Mucosa of descending colon (tissue), 3 donors: Measurements from ENCODE around the gene MAML3. TPM values are rescaled to one million over a fixed set of nuclear protein-coding genes. Genes with fewer than 3 reads are reported as not detected.

ENCODE experiments used
- ATAC-seq: fragments of 200-7000 bp; cut with Tn5 transposase; one replicate; pipeline ENCODE4 v1.9.1; 2020; ENCODE audit warnings: mild to moderate bottlenecking, moderate library complexity
- DNase-seq, 3 donors: peaks; one replicate each; pipeline ENCODE4 v3.0.0-alpha.2; 2020
- H3K36me3 ChIP-seq: fragments of 200-600 bp; one replicate; pipeline ENCODE4 v1.8.0; 2021; ENCODE audit warnings: low read depth, mild to moderate bottlenecking
- H3K4me1 ChIP-seq: fragments of 200-600 bp; one replicate; pipeline ENCODE4 v1.8.0; 2021; ENCODE audit warnings: low read depth, mild to moderate bottlenecking
- H3K4me3 ChIP-seq: fragments of 200-600 bp; one replicate; pipeline ENCODE4 v1.8.0; 2021; ENCODE audit warnings: mild to moderate bottlenecking
- H3K9me3 ChIP-seq: fragments of 200-600 bp; one replicate; pipeline ENCODE4 v1.8.0; 2021; ENCODE audit warnings: mild to moderate bottlenecking
- intact Hi-C, 2 donors: fragments of 100-400 bp; cut with DNase I in 1 of 2; cut with micrococcal nuclease in 1 of 2; formaldehyde crosslinking; loops; one replicate each; pipeline versions ENCODE4 v1.11.0 to v1.11.1; 2022; cut with DNase I, micrococcal nuclease
- total RNA-seq, 3 donors: library from RNA; stranded (reverse); fragmentation: NEBNext Ultra II Directional in 2 of 3; extraction: Animal tissue kit (Norgen Biotek cat#: 25700) in 2 of 3; gene quantifications; one replicate each; pipeline versions ENCODE4 v1.2.1 to v1.2.4, GENCODE V29; 2021 to 2023
- TF ChIP-seq, protein P1 (sequence below): fragments of 200-600 bp; IDR thresholded peaks from one replicate; pipeline ENCODE4 v1.8.0; 2022; ENCODE audit warnings: antibody characterized with exemption, mild to moderate bottlenecking
- donor health status: DM: no; HTN: no; CAD: no; lungs with moderate emphysema.
- donor health status: DM: no; HTN: no; CAD: no.
- donor health status: DM: no; HTN: yes; CAD: no.

Gene MAML3
- total RNA-seq, 3 donors from 2014 or later = 10.4 to 23.5 (median 14.8) TPM

DNA sequence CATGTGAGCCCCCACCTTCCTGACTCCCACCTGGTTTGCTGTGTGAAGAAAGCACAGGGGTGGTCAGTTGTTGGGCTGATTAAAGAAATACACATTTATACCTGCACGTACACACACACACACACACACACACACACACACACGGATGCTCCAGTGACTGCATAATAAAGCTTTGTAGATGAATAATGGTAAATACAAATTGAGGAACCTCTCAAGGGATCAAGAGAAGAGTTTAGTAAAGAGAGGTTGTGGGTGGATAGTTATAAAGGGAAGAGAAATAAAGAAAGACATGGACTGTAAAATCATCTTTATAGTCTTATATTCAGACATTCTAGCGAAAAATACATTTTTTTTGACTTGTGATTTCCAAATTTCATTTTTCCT lies 344.2 kb downstream of the MAML3 start:
- Histone ChIP-seq H3K9me3 (peaks cover 4% of the 10 kb centered on the region), H3K4me3 (no peak overlapping the region), H3K4me1 (peaks cover 5% of the 10 kb centered on the region), H3K36me3 (no peaks in the 10 kb centered on the region)
- TF ChIP-seq, protein P1, sequence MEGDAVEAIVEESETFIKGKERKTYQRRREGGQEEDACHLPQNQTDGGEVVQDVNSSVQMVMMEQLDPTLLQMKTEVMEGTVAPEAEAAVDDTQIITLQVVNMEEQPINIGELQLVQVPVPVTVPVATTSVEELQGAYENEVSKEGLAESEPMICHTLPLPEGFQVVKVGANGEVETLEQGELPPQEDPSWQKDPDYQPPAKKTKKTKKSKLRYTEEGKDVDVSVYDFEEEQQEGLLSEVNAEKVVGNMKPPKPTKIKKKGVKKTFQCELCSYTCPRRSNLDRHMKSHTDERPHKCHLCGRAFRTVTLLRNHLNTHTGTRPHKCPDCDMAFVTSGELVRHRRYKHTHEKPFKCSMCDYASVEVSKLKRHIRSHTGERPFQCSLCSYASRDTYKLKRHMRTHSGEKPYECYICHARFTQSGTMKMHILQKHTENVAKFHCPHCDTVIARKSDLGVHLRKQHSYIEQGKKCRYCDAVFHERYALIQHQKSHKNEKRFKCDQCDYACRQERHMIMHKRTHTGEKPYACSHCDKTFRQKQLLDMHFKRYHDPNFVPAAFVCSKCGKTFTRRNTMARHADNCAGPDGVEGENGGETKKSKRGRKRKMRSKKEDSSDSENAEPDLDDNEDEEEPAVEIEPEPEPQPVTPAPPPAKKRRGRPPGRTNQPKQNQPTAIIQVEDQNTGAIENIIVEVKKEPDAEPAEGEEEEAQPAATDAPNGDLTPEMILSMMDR = no peak
- DNase-seq (no peak), ATAC-seq (no peak)
- intact Hi-C loops = no loop called here

DNA sequence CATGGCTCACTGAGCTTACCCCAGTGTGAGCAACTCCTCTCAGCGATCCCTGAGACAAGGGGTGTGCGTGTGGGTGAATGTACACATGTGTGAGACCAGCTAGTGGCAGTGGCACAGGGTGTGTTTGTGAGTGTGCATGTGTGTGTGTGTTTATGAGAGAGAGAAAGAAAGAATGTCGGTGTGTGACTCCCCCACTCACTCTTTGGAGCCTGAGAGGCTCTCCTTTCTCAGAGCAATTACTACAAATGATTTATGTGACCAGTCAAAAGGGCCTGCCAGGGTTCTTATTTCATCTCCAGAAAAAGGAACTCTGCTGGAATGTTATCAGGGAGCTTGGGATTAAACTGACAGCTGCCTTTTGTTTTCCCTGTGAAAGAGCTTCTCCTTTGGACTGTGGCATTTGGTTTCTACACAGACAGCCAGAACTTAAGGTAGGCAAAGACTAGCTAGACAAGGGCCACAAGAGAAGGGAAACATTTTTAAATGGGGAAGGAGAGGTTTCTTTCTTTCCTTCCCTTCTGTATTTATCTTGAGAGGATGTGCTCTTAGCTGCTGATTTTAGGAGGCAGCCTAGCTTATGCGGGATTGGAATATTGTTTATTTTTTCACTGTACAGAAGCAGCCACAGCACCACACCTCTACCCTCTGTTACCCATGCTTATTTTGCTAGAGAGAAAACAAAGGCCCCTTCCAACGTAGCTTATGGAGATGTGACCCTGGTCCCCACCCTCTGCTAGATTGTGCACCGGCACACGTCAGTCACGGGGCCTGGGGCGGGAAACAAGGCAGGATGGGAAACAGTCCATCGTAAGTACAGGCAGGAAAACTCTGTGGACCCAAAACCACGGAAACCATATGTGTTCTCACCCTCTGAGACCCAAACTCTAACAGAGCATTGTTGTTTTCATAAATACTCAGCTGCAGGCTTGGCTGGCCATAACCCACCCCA lies 344.9 kb downstream of the MAML3 start:
- H3K4me3 ChIP-seq = no peak overlapping the region
- TF ChIP-seq, protein P1 = no peak
- DNase-seq = no peak
- H3K9me3 ChIP-seq = peaks cover 4% of the 10 kb centered on the region
- no peaks in the 10 kb centered on the region for H3K4me1 ChIP-seq
- intact Hi-C loops = no loop called here
- peak; percentile 14 for ATAC-seq
- H3K36me3 ChIP-seq = no peaks in the 10 kb centered on the region

DNA sequence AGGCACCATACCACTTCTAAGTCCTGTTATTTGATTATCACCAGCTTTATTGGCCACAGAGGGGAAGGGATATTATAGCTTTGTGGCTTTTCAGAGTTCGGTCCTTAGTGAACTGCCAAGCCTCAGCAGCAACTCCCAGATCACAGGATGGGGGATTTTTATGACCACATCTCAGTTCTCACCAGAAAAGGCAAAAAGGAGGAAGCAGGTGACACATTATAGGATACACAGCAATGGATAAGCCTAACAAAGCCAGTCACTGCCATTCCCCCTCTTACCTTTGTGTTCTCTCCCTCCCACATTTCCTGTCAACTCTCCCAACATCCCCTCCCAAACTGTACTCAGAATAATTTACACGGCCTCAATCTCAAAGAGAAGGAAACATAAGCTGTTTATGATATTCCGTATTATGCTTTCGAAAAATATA lies 345.6 kb downstream of the MAML3 start:
- H3K36me3 ChIP-seq = no peaks in the 10 kb centered on the region
- ATAC-seq = peak; percentile 34
- intact Hi-C loops = no loop called here

DNA sequence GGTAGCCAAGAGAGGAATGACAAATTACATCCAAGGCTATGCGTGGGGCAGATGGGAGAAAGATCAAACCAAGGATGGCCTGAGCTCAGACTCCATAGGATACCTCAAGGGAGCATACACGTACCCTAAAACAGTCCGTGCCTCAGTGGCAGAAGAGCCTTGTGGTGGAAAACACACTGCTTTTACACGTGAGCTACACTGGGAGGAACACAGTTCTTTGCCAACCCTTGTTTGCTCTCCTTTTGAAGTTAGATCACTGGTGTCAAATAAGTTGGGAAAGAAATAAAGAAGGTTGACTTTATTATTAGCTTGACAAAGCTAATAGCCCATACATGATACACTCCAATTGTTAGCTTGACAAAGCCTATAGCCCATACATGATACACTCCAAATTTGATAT lies 346.5 kb downstream of the MAML3 start:
- no peak for ATAC-seq

More for the DNA sequence above, 345.6 kb downstream of the MAML3 start:
- TF ChIP-seq, protein P1 = no peak
- Histone ChIP-seq H3K4me3 (no peak overlapping the region), H3K9me3 (peaks cover 4% of the 10 kb centered on the region), H3K4me1 (no peaks in the 10 kb centered on the region)
- no peak for DNase-seq

DNA sequence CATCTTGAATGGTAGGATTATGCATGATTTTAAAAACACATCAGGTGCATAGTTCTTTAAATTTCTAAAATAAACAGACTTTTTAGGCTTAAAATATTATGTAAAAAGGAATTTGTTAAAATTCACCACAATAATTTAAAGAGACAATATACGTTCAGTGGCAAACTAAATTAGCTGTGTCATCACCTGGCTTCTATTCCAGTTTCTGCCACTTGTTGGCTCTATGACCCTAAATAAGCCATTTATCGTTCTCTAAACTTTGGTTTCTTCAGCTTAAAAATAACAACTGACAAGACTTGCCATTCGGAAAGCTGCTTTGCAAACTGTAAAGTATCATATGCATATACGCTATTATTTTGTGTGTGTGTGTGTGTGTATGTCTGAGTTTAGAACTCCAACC lies 347.1 kb downstream of the MAML3 start:
- Histone ChIP-seq H3K36me3 (no peaks in the 10 kb centered on the region), H3K4me1 (no peaks in the 10 kb centered on the region), H3K9me3 (peaks cover 4% of the 10 kb centered on the region), H3K4me3 (no peak overlapping the region)
- intact Hi-C loops = no loop called here
- ATAC-seq (no peak), DNase-seq (no peak)
- TF ChIP-seq, protein P1 = no peak

More for the DNA sequence above, 346.5 kb downstream of the MAML3 start:
- TF ChIP-seq, protein P1 = no peak
- DNase-seq = no peak
- H3K4me3 ChIP-seq = no peak overlapping the region
- intact Hi-C loops = no loop called here
- peaks cover 4% of the 10 kb centered on the region for H3K9me3 ChIP-seq
- H3K4me1 ChIP-seq = no peaks in the 10 kb centered on the region
- H3K36me3 ChIP-seq = no peaks in the 10 kb centered on the region
